GM12873 (cell line): Measurements from ENCODE around the gene MTOR.

ENCODE experiments used
- CTCF ChIP-seq: IDR thresholded peaks from 2 replicates; pipeline ENCODE4 v1.5.1; 2012; ENCODE audit warnings: low read depth, mild to moderate bottlenecking, moderate library complexity, low read length, control low read depth; ENCODE audit not compliant: insufficient read depth; ENCODE audit errors: missing control alignments

MTOR gene

GRCh38 chr1:11285883-11286734 lies 23.8 kb upstream of the MTOR start:
- peak; percentile 29 for TF ChIP-seq CTCF

GRCh38 chr1:11284784-11285183 lies 22.4 kb upstream of the MTOR start:
- no peak for TF ChIP-seq CTCF

GRCh38 chr1:11283151-11283550 lies 20.8 kb upstream of the MTOR start:
- no peak for TF ChIP-seq CTCF

GRCh38 chr1:11281518-11282331 lies 19.4 kb upstream of the MTOR start:
- TF ChIP-seq CTCF = no peak

GRCh38 chr1:11280719-11281376 lies 18.5 kb upstream of the MTOR start:
- no peak for TF ChIP-seq CTCF

- no peak for TF ChIP-seq CTCF
Measured at GRCh38 chr1:11279630-11280029, 17.3 kb upstream of the MTOR start.

- TF ChIP-seq CTCF = no peak
Measured at GRCh38 chr1:11279152-11279551, 16.8 kb upstream of the MTOR start.
